Measurements from ENCODE around the gene PRKCE. TPM values are rescaled to one million over a fixed set of nuclear protein-coding genes. Genes with fewer than 3 reads are reported as not detected.

Gene PRKCE
- total RNA-seq, 1 donor from 2014 or later, result 34.1 TPM

DNA sequence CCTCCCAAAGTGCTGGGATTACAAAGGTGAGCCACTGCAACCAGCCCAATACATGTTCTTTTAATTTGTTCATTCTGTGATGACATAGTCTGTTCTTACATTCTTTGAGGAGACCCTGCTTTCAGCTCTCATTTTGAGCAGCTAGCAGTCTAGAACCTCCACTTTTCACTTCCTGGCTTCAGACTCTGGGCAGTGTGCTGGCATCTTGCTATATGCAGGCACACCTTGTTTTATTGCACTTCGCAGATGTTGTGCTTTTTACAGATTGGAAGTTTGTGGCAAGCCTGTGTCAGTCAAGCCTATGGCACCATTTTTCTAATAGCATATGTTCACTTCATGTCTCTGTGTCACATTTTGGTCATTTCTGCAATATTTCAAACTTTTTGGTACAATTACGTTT, 72.4 kb downstream of the PRKCE start:
- DNase-seq (ENCODE audit: low spot score), result no peak

DNA sequence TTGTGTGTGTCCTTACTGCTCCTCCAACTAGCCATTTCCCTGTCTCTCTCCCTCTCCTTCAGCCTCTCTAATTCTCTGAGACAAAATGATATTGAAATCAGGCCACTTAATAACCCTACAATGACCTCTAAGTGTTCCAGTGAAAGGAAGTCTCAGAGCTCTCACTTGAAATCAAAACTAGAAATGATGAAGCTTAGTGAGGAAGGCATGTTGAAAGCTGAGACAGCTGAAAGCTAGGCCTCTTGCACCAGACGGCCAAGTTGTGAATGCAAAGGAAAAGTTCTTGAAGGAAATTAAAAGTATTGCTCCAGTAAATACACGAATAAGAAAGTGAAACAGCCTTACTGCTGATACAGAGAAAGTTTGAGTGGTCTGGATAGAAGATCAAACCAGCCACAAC, 72.9 kb downstream of the PRKCE start:
- no peak for DNase-seq (ENCODE audit: low spot score)

DNA sequence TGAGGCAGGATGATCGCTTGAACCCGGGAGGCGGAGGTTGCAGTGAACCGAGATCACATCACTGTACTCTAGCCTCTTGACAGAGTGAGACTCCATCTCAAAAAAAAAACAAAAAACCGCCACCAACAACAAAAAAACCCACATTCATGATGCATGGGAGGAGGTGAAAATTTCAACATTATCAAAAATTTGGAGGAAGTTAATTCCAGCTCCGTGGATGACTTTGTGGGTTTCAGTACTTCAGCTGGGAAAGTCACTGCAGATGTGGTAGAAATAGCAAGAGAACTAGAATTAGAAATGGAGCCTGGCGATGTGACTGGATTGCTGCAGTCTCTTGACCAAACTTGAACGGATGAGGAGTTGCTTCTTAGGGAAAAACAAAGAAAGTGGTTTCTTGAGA, 74.3 kb downstream of the PRKCE start:
- DNase-seq (ENCODE audit: low spot score), result no peak

DNA sequence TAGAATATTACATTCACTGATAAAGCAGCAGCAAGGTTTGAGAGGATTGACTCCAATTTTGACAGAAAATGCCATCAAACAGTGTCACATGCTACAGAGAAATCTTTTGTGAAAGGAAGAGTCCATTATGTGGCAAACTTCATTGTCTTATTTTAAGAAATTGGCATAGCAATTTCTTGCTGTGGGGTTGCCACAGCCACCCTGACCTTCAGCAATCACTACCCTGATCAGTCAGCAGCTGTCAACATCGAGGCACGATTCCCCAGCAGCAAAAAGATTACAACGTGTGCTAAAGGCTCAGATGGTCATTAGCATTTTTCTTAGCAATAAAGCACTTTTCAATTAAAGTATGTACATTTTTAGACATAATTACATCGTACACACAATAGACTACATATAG, 74.7 kb downstream of the PRKCE start:
- DNase-seq (ENCODE audit: low spot score), result no peak

DNA sequence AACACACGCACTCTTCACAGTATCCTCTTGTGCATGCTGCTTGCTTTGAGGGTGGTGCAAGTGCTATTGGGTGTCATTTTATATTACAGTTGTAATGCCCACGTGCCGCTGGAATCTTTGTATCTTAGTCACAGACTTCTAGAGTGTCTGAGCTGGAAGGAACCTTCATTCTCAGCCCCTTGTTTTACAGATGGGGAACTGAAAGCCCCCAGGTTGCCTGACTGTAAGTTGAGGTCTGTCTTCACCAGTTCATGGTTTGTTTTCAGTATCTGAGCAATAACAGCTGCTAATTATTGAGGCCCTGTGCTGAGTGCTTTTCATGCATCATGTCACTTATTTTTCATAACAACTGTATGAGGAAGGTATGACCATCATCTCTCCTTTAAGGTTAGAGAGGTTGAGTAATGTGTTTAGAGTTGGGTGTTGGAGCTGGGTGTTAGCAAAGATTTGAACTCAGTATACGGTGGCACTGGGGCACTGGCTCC, 77.0 kb downstream of the PRKCE start:
- no peak for DNase-seq (ENCODE audit: low spot score)

DNA sequence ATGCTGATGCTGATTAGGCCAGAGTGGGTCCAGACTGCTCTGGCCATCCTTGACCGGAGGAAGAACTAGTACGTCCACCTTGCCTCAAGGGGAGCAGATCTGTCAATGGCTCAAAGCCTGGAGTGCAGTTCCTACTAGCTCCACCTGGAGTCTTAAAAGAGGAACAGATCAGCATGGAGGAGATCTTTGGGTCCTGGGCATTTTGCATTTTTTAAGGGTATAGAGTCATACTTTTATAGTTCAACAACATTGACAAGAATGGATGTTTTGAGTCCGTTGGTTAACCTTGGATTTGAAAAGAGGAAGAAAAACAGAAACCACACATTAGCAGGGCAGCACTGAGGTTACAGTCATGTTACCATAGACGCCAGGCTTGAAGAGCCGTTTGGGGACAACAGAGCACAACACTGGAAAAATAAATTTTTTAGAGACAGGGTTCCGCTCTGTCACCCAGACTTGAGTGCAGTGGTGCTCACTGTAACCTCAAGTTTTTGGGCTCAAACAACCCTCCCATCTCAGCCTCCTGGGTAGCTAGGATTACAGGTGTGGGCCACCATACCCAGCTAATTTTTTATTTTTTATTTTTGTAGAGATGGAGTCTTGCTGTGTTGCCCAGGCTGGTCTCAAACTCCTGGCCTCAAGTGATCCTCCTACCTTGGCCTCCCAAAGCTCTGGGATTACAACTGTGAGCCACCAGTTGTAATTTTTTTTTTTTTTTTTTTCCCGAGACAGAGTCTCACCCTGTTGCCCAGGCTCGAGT, 78.5 kb downstream of the PRKCE start:
- no peak for DNase-seq (ENCODE audit: low spot score)

DNA sequence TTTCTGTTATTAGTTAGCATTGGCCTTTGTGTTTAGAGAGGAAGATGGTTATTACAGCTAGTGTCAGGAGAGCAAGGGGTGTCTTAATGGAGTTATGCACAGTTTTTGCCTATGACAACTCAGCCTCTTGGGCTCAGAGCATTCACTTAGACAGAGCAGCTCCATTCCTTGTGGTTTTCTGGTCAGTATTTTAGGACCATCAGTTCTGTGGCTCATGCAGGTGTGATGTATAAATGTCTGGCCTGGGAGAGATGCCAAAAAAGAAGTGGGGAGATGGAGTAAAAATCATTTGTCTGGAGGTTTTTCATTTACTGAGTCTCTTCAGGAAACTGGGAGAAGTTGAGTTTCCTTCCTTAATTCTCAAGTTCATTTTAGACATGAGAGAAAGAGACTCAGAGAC, 79.7 kb downstream of the PRKCE start:
- DNase-seq (ENCODE audit: low spot score), result no peak

DNA sequence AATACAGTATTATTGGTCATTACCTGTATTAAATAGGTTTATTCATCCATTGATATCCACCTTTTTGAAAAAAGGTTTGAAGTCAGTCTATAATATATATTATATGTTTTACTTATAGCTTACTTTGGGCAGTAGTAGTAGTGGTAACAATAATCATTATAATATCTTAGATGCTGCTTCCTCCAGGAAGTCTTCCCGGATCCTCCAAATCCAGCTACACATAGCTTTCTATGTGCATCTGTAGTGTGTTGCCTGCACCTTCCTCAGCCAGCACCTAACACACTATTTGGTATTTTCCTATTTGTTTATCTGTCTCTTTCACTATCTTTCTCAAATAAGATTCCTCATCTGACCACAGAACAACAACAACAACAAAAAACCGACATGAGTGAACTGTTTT, 81.0 kb downstream of the PRKCE start:
- no peak for DNase-seq (ENCODE audit: low spot score)

DNA sequence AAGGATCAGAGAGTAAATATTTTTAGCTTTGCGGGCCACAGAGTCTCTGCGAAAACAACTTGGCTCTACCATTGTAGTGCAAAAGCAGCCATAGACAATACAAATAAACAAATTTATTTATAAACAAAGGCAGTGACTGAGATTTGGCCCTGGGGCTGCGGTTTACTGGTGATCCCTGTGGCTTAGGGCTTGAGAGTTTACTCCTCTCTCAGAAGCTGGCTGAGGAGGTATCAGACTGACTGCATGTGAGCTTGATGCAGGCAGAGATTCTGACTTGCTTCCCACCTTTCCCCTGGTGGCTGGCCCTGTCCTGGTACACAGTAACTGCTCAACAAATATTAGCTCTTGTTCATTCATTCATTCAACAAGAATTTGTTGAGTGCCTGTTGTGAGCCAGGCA, 81.5 kb downstream of the PRKCE start:
- no peak for DNase-seq (ENCODE audit: low spot score)

DNA sequence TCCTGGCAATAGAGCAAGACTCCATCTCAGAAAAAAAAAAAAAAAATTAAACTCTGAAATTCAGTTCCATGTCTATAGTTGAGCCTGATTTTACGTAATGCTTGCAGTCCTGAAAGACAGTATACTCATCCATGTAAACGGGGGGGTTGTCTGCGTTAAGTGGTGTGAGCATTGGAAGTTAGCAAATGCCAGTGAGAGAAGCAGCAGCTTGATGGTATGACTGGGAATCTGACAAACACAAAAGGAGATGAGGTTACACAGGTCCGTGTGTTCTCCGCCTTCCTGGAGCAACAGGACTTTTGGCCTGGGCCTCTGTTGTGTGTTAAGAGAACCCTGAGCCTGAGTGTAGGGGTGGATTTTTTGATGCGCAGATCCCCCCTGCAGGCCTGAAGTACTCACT, 82.9 kb downstream of the PRKCE start:
- no peak for DNase-seq (ENCODE audit: low spot score)

DNA sequence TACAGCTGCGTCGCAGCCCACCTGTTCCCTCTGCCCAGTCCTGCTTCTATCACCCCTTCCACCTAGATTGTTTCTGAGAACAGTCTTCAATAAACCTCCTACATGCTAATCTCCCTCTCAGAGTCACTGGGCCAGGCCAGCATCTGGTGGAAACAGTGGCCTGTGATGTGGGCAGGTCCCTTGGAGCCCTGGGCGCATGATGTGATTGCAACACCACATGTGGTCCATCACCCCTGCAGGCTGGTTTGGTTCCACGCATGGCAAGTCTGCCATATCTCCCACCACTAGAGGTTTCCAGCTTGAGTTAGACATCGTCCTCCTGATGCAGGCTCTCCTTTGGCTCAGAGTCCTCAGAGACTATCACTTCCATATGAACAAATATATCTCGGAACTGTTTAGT, 83.5 kb downstream of the PRKCE start:
- no peak for DNase-seq (ENCODE audit: low spot score)

DNA sequence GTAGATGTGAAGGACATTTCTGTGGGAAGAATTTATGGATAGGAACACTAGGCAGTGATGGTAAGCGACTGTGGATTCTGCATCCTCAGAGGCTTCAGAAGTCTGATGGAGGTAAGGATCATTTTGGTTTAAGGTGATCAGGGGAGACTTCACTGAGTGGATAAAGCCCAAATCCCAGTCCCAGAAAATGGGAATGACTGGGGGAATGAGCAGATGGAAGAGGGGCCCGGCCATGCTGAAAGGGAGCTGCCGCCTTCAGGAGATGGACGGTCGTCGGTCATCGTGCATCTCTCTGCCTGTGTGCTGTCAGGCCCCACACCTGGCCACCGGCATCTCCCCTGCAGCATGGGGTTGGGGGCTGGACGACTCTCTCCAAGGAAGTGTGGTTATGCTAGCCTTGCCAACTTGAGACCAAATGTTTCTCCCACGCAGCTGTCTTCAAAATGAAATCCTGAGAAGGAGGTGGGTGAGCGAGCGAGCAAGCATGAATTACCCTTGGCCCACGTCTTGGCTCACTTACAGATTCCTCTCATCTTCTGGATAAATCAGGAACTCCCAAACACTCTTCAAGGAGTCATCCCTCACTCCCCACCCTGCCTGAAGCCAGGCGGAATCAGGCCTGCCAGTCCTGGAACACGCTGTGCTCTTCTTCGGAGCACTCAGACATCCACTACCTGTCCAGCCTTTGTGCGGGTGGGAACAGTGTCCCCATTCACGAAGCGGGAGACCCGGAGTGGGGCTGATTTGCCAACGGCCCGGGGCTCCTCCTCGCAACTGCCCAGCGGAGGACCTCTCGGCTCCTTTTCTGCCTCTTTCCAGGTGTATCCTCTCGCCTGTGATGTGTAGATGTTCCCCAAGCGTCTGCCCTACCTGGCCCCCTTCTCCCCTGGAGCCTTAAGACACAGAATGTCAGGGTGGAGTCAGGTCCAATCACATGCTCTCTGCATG, 85.6 kb downstream of the PRKCE start:
- DNase-seq (ENCODE audit: low spot score), result no peak

DNA sequence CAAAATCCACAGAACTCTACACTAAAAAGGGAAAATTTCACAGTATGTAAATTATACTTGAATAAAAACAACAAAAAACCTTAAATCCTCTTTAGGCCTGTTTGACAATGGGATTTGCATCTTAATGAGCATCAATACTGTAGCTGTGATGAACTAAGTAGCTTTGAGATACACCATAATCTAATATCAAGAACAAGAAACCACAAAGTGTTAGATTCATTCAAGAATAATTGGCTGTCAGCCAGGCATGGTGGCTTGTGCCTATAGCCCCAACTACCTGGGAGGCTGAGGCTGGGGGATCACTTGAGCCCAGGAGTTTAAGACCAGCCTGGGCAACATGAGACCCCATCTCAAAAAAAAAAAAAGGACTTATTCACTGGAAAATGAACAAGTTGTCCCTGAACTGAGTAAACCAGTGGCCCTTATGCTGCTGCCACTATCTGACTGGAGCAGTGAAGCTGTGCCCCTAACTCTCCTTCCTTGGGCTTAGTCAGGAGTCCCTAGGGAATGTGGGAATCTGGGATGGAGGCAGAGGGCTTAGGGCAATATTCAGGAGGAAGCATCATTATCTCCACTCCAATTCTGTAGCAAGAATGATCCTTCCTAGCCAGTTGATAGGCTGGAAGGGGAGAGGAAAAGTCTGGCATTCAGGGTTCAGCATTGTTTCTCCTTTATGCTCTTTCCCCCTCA, 88.5 kb downstream of the PRKCE start:
- no peak for DNase-seq (ENCODE audit: low spot score)

DNA sequence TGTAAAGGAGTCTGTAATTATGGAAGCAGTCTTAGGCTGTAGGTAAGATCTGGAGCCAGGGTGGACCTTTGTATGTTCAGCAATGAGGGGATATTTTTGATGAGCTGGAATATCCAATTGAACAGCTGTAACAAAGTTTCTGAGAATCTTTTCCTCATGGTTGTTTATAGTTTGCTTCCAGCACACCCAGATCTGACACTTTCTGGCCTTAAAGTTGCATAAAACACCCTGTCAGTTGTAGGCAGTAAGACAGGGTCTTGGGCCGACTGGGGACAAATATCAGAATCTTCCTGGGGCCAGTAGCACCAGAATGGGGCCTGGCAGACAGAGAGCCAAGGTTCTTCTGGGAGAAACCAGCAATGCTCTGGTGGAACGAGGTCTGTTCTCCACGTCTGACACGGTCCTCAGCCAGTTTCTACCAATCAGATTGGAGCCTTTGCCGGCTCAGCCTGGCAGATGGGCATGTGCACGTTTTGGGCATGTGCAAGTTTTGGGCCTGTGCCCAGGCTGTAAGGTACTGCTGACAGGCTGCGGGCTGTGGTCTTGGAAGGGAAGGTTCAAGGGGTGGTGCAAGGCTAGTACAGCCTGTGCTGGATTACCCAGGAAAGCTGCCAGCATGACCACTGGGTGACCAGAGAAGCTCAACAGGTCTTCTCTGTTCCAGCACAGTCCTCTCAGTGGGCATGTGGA, 89.8 kb downstream of the PRKCE start:
- no peak for DNase-seq (ENCODE audit: low spot score)

DNA sequence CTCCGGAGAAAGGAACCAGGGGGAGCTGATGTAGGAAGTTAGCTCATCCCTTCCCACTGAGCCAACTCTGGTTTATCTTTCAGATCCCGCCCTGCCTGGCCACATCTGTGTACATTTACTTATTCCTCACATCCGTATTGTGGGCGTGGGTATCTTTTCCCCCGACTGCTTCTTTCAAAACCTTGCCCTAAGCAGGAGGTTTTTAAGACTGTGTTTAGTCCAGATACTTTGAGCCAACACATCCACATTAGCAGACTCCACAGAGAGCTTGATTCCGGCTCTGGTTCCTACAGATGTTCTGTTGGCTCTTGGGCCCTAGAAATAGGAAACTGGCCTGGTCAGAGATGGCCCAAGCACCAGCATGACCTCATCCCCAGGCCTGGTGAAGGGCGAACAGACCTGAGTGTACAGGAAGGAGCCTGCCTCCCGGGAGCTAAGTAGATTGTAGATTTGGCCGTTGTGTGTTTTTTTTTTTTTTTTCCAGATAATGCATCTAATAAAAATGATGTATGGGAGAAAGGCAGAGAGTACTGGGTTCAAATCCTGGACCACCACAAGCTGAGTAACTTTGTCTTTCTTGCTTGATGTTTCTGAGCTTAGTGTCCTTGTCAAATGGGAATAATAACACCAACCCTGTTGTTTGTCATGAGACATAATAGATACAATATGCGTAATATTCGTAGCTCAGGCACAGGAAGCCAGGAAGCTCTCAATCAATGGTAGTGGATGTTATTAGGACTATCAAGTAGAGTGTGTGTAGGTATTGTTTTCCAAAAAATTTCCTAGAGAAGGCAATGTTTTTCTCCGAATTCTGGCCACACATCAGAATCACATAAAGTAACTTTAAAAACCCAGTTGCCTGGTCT, 92.3 kb downstream of the PRKCE start:
- no peak for DNase-seq (ENCODE audit: low spot score)

DNA sequence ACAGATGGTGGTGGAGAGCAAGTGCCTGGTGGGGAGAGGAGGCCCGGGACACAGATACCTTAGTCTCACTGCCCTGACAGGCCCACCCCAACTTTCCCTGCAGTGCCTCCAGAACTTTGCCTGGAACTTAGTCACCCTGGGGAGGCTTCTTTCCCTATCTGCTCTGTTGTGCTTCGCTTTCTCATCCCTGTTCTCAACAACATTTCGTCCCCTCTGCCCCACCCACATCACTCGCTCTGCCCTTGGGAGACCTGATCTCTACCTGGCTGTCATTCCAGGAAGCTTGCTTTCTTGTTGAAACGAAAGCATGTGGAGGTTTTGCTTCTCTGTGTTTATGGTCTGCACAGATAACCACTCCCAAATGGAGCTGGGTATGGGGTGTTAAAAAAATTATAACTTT, 93.8 kb downstream of the PRKCE start:
- DNase-seq (ENCODE audit: low spot score), result no peak

DNA sequence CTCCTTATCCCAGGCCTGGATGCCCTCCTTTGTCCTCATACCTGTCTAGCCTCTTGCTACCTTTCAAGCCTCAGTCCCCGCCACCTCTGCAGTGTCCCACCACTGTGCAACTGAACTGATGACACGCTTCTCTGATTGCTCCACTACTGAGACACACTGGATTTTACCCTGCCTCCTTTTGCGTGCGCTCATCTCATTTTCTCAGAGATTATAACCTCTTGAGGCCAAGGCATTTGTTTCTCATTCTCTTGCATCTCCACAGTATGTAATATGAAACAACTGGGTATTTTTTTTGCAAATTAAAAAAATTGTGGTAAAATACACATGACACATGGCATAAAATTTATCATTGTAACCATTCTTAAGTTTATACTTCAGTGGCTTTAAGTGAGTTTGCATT, 95.4 kb downstream of the PRKCE start:
- DNase-seq (ENCODE audit: low spot score), result no peak

DNA sequence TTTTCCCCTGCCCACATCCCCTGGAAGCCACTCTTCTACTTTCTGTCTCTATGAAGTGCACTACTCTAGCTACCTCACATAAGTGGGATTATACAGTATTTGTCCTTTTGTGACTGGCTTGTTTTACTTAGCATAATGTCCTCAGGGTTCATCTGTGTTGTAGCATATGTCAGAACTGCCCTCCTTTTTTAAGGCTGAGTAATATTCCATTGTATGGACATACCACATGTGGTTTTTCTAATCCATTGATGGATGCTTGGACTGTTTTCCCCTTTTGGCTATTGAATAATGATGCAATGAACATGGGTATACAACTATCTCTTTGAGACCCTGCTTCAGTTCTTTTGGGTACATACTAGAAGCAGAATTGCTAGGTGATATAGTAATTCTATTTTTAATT, 95.9 kb downstream of the PRKCE start:
- no peak for DNase-seq (ENCODE audit: low spot score)

DNA sequence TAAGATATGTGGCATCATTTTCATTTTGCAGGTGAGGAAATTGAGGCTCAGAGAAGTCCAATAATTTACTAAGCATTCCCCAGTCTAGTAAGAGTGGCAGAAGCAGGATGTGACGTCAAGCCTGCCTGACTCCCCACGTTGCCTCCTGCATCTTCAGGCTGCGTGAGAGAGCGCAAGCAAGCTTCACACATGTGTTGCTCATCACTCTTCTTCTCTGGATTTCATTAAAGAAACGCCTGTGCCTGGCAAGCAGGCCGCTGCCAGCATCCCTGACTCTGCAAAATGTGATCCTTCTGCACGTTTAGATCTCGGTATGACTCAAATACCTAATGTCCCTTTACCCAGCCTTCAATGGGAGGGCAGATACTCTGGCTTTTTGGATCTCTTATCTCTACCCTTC, 96.8 kb downstream of the PRKCE start:
- DNase-seq (ENCODE audit: low spot score), result no peak

DNA sequence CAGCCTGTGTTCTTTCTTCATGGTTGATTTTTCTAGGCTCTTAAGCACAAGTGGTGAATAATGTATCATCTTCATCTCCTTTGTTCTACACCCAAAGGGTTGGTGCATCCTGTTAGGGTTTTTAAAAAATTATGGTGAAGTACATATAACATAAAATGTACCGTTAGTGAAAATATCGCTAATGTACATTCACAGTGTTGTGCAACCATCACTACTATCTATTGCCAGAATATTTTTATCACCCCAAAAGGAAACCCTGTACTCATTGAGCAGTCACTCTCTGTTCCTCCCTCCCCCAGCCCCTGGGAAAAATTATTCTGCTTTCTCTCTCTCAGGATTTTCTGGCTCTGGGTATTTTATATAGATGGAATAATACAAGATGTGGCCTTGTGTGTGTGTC, 98.5 kb downstream of the PRKCE start:
- DNase-seq (ENCODE audit: low spot score), result no peak

Data from mesenteric fat pad (tissue), 1 donor.